ENCODE data around the gene DYRK1A.
"Not testable (repeated sequence)": the region's sequence is repeated elsewhere in the genome, so short reads cannot be mapped to it uniquely, and the experiment has no call there.

Gene DYRK1A

DNA sequence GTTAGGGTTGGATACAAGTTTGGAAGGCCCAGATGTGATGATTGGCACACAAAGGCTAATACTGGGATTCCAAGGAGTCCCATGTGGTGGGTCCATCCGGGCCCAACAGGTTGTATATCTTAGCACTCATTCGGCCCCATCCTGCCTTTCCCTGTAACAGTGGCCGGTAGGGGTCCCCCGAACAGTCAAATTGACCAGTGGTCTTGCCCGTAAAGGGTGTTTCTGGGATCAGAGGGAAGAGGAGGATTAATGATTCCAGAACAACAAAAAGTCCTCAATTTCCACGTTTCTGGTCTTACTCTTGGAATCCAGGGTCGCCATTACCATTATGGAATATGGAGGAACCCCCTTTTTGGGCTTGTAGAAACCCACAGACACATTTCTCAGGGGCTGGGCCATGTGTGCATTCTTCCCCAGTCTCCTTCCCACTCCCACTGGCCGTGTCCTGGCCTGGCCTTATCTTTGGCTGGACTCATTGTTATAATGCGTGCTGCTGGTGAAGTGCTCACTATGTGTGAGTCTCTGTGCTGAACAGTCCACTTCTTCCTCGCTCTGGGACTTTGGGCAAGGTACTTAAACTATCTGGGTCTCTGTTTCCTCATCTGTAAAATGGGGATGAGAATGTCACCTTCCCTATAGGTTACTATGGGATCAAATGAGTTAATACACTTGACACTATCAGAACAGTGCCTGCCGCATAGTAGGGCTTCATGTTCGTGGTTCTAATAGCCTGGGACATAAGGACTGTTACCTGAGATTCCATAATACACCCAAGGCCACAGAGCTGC lies 161.8 kb downstream of the DYRK1A start:
- DNase-seq (ENCODE audit: low spot score) = no peak

GRCh38 chr21:37529649-37530048 lies 163.1 kb downstream of the DYRK1A start:
- no peak for DNase-seq (ENCODE audit: low spot score)

- DNase-seq (ENCODE audit: low spot score) = no peak
These were observed 164.4 kb downstream of the DYRK1A start for GRCh38 chr21:37530901-37531351.

- no peak for DNase-seq (ENCODE audit: low spot score)
These were observed 164.9 kb downstream of the DYRK1A start for GRCh38 chr21:37531431-37531932.

DNA sequence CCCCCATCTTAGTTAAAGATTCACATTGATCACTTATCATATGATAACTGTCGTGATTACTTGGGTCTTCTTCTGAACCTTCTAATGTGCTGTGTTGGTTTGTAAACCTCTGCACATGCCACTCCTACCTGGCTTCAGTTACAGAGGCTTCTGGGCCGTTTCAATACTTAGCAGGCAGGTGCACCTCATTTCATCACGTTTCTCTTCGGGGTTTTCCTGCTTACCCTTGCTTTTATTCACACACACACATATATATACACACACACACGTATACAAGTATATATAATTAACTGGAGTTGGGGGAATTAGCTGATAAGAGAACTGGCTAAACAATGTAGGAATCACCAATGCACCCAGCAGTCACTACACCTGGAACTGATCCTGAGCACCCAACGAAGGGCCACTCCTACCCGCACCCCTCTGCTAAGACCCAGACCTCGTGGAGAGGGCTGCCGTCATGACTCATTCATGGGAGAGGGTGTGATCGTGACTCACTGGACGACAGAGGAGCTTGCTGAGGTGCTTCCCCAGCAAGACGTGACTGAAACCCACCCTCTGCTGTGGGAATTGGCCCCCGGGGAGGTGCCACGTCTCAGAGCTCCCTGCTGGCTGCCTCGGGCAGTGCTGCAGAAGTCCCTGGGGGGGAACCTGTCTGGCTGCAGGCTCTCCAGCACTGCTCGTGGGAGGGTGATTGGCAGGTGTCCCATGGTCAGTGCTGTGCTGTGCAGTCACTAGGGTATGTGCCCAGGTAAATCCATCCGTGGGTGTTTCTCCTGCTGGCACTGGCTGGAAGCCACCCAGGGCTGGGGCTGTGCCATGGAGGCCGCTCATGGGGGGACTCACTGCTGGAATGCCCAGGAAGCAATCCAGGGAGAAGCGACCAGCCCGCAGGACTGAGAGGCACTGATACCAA lies 166.6 kb downstream of the DYRK1A start:
- DNase-seq (ENCODE audit: low spot score) = peak; percentile 15

- DNase-seq (ENCODE audit: low spot score) = no peak
These were observed 167.9 kb downstream of the DYRK1A start for GRCh38 chr21:37534431-37534830.

GRCh38 chr21:37535130-37535529 lies 168.6 kb downstream of the DYRK1A start:
- DNase-seq (ENCODE audit: low spot score) = no peak

DNA sequence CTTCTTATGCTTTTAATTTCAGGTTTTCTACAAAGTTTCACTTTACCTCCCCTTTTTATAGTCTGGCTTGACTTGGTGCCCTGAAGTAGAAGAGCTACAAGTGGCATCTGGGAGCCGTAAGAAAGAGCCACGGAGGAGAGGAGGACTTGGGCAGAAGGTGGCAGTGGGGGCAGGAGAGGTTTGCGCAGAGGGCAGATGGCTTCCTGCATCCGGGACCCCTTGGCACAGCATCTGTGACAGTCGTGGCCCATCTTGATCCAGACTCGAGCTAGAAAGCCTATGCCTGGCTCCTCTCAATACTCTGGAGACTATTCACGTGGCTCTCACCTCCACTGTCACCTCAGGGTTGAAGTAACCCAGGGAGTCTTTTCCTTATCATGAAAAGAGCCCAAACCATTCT lies 169.1 kb downstream of the DYRK1A start:
- no peak for DNase-seq (ENCODE audit: low spot score)

GRCh38 chr21:37536616-37537278 lies 170.2 kb downstream of the DYRK1A start:
- DNase-seq (ENCODE audit: low spot score) = no peak

DNA sequence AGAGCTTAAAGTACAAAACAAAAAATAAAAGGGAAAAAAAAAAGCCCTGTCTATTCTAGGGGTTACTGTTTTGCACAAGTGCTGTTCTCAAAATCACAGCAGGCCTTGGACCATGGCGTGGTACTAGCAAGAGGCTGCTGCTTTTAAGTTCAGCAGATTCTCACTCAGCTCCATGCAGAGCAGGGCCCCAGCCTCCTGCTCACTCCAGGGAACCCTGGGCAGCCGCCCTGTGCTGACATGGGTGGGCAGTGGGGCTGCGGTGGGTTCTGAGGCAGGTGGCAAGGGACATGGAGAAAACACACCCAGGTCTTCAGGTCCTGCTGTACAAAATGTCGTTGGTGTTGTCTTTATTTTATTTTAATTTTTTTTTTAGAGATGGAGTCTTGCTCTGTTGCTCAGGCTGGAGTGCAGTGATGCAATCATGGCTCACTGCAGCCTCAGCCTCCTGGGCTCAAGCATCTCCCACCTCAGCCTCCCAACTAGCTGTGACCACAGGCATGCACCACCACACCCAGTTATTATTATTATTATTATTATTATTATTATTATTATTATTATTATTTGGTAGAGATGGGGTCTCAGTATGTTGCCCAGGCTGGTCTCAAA lies 170.9 kb downstream of the DYRK1A start:
- no peak for DNase-seq (ENCODE audit: low spot score)

DNA sequence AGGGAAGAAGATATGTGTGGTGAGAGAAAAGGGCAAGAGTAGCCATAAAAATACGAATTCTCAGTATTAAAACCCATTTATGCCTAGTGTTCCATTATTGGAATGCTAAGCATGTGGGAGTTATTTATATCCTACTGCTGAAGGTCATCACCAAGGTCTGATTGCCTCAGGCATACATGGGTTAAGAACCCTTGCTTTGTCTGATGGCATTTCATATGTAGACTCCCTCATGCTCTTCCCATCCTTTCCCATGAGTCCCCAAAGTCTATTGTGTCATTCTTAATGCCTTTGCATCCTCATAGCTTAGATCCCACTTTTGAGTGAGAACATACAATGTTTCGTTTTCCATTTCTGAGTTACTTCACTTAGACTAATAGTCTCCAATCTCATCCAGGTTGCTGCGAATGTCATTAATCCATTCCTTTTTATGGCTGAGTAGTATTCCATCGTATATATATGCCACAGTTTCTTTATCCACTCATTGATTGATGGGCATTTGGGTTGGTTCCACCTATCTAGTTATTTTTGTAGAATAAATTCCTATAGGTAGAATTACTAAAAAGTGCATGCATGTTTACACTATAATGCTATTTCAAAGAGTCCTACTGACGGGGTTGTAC lies 172.5 kb downstream of the DYRK1A start:
- no peak for DNase-seq (ENCODE audit: low spot score)

- not testable (repeated sequence) for DNase-seq (ENCODE audit: low spot score)
These were observed 174.6 kb downstream of the DYRK1A start for GRCh38 chr21:37541128-37541527.

- DNase-seq (ENCODE audit: low spot score) = no peak
These were observed 175.9 kb downstream of the DYRK1A start for GRCh38 chr21:37542512-37542911.

- no peak for DNase-seq (ENCODE audit: low spot score)
These were observed 179.8 kb downstream of the DYRK1A start for GRCh38 chr21:37546299-37546908.

- no peak for DNase-seq (ENCODE audit: low spot score)
These were observed 180.5 kb downstream of the DYRK1A start for GRCh38 chr21:37546949-37547614.

DNA sequence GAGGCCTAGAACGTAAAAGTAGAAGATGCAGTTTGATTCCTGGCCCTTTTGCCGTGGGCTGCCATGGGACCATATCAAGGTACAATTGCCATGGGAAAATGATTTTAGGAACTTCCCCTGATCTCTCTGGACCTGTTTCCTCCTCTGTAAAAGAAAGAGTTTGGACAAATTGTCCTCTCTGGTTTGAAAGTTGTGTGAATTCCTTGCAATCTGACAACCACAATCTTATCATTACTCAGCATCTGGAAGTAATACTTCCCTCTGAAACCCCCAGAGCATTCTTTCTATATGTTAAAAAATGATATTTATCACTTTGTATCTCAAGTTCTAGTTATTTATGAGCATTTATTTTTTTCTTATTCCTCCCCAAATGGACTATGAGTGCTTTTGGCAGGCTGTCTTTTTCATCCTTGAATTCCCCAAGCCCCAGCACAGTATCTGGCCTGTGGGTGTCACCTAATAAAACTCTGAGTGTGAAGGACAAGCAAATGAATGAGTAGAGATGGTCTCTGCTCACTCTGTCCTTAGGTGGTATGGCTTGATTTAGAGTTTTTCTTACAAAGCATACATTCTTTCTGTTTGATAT lies 181.1 kb downstream of the DYRK1A start:
- no peak for DNase-seq (ENCODE audit: low spot score)

GRCh38 chr21:37548521-37548981 lies 182.0 kb downstream of the DYRK1A start:
- DNase-seq (ENCODE audit: low spot score) = no peak

DNA sequence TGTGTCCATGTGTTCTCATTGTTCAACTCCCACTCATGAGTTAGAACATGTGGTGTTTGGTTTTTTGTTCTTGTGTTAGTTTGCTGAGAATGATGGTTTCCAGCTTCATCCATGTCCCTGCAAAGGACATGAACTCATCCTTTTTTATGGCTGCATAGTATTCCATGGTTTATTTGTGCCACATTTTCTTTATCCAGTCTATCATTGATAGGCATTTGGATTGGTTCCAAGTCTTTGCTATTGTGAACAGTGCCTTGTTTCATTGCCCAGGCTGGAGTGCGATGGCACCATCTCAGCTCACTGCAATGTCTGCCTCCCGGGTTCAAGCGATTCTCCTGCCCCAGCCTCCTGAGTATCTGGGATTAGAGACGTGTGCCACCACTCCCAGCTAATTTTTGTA lies 183.2 kb downstream of the DYRK1A start:
- DNase-seq (ENCODE audit: low spot score) = not testable (repeated sequence)

- DNase-seq (ENCODE audit: low spot score) = no peak
These were observed 183.6 kb downstream of the DYRK1A start for GRCh38 chr21:37550157-37550556.
